ENCODE data around the gene TASL. TPM values are rescaled to one million over a fixed set of nuclear protein-coding genes. Genes with fewer than 3 reads are reported as not detected.

The TASL gene
- total and polyA plus RNA-seq, 9 of the 15 experiments (the other 6 are each of a cell fraction or from before 2014, with no cell fraction given), result 0.07 to 0.09 TPM; not detected in 7

- no peaks in the 10 kb centered on the region for H3K79me2 ChIP-seq (ENCODE audit: control insufficient read depth, insufficient read depth, low read length)
- POLR2A ChIA-PET, result no interaction called here
- H3K9me1 ChIP-seq (ENCODE audit: control insufficient read depth, insufficient read depth, low read length), result no peaks in the 10 kb centered on the region
- no peaks in the 10 kb centered on the region for H3K4me1 ChIP-seq (replicated peaks in 1 of 2; ENCODE audit: control insufficient read depth in 2 of 2, insufficient read depth in 2 of 2, low read length in 2 of 2)
- no peak for FAIRE-seq
- ATAC-seq, result no peak
- peaks cover 0 to 4% of the 10 kb centered on the region in 2 experiments; a peak in 1 of 5 replicates for H3K27me3 ChIP-seq (ENCODE audit: control insufficient read depth in 2 of 2, insufficient read depth in 2 of 2, low read length in 2 of 2)
- no peak overlapping the region for H3K4me3 ChIP-seq
- no peaks in the 10 kb centered on the region for H3K36me3 ChIP-seq (ENCODE audit: control insufficient read depth, insufficient read depth, low read length)
- no peaks in the 10 kb centered on the region for H3K9me3 ChIP-seq (replicated peaks; ENCODE audit: control insufficient read depth, insufficient read depth, low read depth, low read length)
- no peaks in the 10 kb centered on the region for H4K20me1 ChIP-seq (replicated peaks; ENCODE audit: control insufficient read depth, insufficient read depth, low read length)
- H3K27ac ChIP-seq (ENCODE audit: extremely low read depth, low read depth, low read length), result no peak overlapping the region
- intact Hi-C loops (cut with micrococcal nuclease) (no loop called here), in situ Hi-C loops (cut with MboI) (no loop called here)
- BruUV-seq (replicated peaks), result no TSS peak
- DNase-seq (ENCODE audit: extremely low read depth in 1 of 4, low spot score in 3 of 4), result no peak
- H2AFZ ChIP-seq (ENCODE audit: low read depth, low read length), result no peak overlapping the region
- TF ChIP-seq RCOR1 (IDR thresholded peaks at IDR 0.05; ENCODE audit: borderline replicate concordance in 1 of 2, low read depth in 2 of 2, low read length in 2 of 2) (no peak), THRA (IDR thresholded peaks at IDR 0.05) (no peak), FOXJ3 (CRISPR knock-in tag; IDR thresholded peaks at IDR 0.05) (no peak), ZZZ3 (IDR thresholded peaks at IDR 0.05) (no peak), HEY1 (CRISPR knock-in tag; IDR thresholded peaks at IDR 0.05; ENCODE audit: borderline replicate concordance) (no peak), MBD1 (CRISPR knock-in tag; IDR thresholded peaks at IDR 0.05) (no peak), U2AF1 (optimal IDR thresholded peaks at IDR 0.05; ENCODE audit: low read depth, low read length) (no peak), ZBTB7A (IDR thresholded peaks at IDR 0.05; ENCODE audit: borderline replicate concordance, control insufficient read depth, low read depth, low read length) (no peak), ZNF449 (CRISPR knock-in tag; IDR thresholded peaks at IDR 0.05) (no peak), MEIS2 (IDR thresholded peaks at IDR 0.05; ENCODE audit: partially characterized antibody) (no peak), E2F4 (CRISPR knock-in tag; IDR thresholded peaks at IDR 0.05; ENCODE audit: low read depth) (no peak), ZFP91 (CRISPR knock-in tag; IDR thresholded peaks at IDR 0.05) (no peak)
- no peak overlapping the region for H3K9ac ChIP-seq (ENCODE audit: insufficient read depth in 1 of 2, low read depth in 2 of 2, low read length in 2 of 2)
- CTCF ChIA-PET (ENCODE audit: low intra/inter-chr PET ratio), result no interaction called here
- 0% methylated on average over 2 of the region's 2 CpGs for WGBS (ENCODE audit: insufficient coverage, low coverage, missing lambda C conversion rate)
- H3K4me2 ChIP-seq (ENCODE audit: insufficient read depth, low read length), result no peak overlapping the region
These were observed 39.3 kb downstream of the TASL start for GRCh38 chrX:30538271-30538670.

Measured in K562 (cell line).